Fibroblast of peridontal ligament (primary cell): ENCODE data around the gene SCMH1.
A peak's percentile ranks its signal among the peaks of the same experiment; 100 is the strongest.
"Not testable (repeated sequence)": the region's sequence is repeated elsewhere in the genome, so short reads cannot be mapped to it uniquely, and the experiment has no call there.

Experiments
- DNase-seq: peaks from one replicate; pipeline ENCODE4 v3.0.0-alpha.2; 2010; ENCODE audit errors: extremely low read depth

SCMH1 gene

DNA sequence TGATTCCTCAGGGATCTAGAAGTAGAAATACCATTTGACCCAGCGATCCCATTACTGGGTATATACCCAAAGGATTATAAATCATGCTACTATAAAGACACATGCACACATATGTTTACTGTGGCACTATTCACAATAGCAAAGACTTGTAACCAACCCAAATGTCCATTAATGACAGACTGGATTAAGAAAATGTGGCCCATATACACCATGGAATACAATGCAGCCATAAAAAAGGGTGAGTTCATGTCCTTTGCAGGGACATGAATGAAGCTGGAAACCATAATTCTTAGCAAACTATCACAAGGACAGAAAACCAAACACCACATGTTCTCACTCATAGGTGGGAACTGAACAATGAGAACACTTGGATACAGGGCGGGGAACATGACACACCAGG is 30.5 kb downstream of the SCMH1 start:
- not testable (repeated sequence) for DNase-seq

DNA sequence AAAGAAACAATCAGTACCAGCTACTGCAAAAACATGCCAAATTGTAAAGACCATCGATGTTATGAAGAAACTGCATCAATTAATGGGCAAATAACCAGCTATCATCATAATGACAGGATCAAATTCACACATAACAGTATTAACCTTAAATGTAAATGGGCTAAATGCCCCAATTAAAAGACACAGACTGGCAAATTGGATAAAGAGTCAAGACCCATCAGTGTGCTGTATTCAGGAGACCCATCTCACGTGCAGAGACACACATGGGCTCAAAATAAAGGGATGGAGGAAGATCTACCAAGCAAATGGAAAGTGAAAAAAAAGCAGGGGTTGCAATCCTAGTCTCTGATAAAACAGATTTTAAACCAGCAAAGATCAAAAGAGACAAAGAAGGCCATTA is 35.1 kb downstream of the SCMH1 start:
- DNase-seq = not testable (repeated sequence)

DNA sequence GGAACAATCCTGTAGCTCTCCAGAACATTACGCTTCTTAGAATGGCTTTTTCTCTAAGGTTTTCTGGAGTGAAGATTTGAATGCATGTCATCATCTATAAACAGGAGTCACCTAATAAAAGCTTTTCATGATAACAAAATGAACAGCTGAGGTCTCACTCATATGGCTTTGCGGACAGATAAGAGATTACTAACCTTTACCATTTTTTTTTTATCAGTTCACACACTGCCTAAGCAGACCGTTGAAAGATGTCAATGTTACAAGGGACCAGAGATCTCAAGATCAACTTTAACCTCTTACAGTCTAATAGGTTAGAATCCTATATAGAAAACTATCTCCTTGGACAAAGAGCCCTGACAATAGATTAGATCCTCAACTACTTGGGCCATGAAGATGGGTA is 41.4 kb downstream of the SCMH1 start:
- no peak for DNase-seq

DNA sequence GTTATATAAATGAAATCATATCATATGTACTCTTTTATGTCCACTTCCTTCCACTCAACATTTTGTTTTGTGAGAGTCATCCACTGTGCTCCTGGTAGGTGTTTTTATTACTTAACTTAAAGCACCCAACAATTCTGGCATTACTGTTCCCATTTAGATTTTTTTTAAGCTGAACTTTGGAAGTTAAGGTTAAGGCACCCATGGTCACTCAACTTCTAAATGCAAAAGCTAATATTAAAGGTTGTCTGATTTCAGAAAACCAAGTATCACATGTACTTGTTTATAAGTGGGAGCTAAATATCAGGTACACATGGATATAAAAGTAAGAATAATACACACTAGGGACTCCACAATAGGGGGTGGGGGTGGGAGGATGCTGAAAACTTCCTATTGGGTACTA is 42.7 kb downstream of the SCMH1 start:
- DNase-seq = no peak

DNA sequence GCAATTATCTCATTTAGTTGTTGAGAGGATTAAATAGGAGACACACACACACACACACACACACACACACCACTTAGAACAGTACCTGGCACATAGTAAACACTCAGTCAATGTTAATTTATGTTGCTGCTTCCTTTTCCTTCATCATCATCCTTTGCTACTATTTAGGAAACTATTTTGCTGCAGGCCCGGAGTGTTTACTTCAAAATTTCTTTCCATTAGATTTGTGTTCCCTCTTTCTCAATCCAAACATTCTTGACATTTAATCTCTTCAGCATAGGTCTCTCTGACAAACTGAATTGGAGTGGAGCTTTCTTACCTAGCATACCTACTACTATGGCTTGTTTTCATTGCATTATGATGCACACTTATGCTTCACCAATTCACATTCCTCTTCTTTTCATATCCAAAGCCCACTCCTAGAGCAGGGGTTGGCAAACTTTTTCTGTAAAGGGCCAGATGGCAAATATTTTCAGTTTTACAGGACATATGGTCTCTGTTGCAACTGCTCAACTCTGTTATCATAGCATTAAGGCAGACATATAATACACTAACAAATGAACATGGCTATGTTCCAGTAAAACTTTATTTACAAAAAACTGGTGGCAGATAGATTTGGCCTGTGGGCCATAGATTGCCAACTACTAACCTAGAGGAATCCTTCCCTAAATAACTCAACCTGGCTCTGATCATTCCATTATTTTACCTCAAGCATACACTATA is 49.5 kb downstream of the SCMH1 start:
- DNase-seq = peak; percentile 71

DNA sequence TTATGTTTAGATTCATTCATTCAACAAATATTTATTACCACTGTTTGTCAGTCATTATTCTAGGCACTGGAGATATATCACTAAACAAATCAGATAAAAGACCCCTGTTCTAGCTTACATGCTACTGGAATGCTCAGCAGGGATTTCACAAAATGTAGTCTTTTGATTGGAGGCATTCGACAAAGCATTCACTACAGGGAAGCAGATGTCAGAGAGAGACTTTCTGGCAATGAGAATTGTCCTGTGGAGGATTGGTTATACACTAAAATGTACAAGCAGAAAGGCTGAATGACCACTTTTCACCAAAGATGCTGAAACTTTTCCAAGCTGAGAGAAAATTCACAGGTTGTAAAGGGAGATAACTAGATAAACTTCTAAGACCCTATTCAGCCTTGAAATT is 57.7 kb downstream of the SCMH1 start:
- no peak for DNase-seq

DNA sequence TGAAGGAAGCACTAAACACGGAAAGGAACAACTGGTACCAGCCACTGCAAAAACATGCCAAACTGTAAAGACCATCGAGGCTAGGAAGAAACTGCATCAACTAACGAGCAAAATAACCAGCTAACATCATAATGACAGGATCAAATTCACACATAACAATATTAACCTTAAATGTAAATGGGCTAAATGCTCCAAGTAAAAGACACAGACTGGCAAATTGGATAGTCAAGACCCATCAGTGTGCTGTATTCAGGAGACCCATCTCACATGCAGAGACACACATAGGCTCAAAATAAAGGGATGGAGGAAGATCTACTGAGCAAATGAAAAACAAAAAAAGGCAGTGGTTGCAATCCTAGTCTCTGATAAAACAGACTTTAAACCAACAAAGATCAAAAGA is 63.9 kb downstream of the SCMH1 start:
- not testable (repeated sequence) for DNase-seq

DNA sequence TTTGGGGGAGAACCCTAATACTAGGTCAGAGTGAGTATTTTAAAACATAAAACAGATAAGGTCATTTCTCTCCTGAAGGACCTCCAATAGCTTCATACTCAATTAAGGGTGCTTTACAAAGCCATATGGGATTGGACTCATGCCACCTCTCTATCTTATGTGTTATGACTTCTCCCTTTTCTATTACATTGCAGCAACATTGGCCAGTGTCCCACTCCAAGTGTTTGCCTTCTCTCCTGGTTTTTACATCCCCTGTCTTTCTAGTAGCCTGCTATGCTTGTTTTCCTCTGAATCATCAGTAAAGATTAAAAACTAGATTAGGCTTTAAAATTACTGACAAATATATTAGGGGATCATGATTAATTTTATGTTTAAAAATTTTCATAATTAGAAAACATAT is 66.6 kb downstream of the SCMH1 start:
- no peak for DNase-seq

DNA sequence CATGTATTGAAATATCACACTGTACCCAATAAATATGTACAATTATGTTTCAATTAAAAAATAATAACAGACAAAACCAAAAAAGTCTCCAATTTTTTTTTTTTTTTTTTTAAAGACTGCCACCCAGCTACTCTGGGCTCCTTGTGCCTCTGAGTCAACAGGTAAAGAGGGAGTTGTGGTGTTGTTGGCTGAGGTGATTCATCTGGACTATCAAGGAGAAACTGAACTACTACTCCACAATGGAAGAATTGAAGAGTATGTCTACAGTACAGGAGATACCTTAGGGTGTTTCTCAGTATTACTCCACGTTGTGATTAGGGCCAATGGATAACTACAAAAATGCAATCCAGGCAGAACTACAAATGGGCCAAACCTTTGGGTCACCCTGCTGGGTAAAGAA is 67.9 kb downstream of the SCMH1 start:
- no peak for DNase-seq

DNA sequence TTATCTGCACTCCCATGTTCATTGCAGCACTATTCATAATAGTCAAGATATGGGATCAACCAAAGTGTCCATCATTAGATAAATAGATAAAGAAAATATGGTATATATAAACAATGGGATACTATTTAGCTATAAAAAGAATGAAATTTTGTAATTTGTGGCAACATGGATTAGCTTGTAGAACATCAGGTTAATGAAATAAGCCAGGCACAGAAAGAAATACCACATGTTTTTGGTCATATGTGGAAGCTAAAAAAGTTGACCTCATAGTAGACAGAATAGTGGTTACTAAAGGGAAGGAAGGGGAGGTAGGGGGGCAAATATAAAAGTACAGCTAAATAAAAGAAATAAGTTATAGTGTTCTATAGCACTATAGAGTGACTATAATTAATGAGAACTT is 68.5 kb downstream of the SCMH1 start:
- DNase-seq = no peak

DNA sequence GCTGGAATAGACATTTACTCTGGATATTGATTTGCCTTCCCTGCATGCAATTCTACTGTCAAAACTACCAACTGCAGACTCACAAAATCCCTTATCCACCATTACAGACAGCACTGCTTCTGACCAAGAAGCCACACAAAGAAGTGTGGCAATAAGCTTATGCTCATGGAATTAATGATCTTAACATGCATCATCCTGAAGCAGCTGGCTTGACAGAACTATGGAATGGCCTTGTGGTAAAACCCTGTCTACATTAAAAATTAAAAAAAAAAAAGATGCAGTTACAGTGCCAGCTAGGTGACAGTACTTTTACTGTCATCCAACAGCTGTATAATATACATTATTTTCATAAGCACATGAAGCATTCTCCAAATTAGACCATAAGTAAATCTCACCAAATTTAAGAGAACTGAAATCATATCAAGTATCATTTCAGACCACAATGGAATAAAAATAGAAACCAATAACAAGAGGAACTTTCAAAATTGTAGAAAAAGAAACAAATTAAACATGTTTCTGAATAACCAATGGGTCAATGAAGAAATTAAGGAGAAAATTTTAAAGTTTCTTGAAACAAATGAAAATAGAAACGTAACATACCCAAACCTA is 70.7 kb downstream of the SCMH1 start:
- DNase-seq = no peak

DNA sequence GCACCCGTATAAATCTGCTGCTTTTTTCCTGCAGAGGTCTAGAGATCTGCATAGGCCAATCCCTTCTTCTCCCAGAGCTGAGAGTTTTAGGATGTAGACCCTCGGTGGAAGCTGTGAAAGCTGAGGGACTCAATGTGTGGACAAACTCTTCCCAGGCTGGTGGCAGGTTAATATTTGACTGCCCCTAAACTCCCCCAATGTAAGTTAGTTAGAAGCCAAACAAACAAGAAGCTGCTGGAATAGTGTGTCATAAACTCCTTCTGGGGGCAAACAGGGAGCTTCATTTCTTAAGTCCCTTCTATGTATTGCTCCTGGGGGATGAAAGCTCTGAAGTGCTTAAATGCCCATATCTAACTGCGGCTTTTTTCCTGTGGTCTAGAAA is 72.3 kb downstream of the SCMH1 start:
- no peak for DNase-seq

DNA sequence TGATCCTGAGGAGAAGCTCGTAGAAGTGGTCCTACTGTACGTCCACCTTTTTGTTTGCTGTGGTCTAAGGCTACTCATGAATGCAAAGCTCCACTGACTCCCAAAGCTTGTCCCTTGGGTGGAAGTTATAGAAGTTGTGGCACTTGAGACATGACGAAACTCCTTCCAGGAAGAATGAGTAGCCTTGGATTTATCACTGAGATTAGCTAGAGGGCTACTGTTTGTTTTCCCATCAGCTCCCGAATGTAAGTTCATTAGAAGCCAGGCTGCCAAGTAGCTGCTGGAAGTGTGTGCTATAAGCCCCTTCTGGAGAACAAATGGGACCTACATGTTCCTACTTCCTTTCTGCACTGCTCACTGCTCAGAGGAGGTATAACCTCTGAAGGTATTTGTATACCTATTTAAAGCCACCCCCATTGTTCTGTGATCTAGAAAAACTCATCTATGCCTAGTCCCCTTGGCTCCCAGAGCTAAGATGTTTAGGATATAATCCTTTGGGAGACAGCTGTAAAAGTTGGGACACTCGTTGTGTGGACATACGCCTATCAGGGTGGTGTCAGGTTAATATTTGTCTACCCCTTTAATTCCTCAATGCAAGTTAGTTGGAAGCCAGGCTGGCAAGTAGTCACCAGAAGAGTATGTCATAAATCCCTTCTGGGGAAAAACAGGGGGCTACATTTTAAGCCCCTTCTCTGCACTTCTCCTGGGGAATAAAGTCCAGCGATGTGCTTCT is 72.9 kb downstream of the SCMH1 start:
- DNase-seq = no peak

DNA sequence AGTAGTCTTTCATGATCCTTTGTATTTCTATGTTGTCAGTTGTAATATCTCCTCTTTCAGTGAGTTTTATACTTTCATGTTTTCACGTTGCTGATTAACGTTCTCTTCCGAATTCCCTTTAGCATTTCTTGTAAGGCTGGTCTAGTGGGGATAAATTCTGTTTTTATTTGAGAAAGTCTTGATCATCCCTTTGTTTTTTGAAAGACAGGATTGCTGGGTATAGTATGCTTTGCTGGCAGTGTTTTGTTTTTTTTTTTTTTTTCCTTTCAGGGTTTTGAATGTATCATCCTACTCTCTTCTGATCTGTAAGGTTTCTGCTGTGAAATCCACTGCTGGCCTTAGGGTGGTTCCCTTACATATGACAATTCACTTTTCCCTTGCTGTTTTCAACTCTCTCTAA is 74.4 kb downstream of the SCMH1 start:
- DNase-seq = no peak

DNA sequence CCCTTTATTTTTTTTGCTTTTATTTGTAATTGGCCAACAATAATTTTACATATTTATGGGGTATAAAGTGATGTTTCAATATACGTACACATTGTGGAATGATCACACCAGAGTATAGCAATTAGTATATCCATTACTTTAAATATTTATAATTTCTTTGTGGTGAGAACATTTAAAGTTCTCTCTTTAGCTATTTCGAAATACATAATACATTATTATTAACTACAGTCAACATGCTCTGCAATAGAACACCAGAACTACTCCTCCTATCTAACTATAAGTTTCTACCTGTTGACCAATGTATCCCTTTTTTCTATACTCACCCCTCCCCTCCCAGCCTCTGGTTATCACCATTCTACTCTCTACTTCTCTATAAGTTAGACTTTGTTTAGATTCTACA is 77.4 kb downstream of the SCMH1 start:
- no peak for DNase-seq

DNA sequence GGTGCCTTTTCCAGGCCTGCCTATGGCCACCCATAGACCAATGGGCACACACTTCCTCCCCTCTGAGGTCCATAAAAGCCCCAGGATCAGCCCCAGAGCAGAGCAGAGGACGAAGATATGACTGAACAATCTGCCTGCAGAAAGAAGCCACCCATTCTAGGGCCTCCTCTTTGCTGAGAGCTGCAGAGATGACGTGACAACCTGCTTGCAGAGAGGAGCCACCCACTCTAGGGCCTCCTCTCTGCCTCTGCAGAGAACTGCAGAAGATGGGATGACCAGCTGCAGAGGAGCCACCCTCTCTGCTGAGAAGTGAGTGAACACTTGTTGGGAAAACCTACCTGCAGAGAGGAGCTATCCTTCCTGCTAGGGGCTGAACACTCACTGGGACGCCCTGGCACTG is 79.7 kb downstream of the SCMH1 start:
- DNase-seq = no peak

DNA sequence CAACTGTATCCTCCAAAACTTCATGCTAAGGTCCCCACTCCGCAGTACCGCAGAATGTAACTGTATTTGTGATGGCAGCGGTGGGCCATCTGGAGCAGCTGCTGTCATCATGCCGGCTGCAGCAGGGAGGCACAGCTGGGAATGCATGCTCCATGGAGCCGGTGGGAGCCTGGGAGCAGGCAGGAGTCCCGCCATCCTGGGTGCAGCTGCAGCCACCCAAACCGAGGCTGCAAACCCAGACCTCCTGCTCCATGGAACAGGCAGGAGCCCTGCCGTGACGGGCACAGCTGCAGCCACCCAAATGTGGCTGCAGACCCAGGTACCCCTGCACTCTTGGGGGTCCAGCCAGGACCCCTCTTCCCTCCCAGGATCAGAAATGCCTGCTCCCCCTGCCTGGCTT is 80.3 kb downstream of the SCMH1 start:
- no peak for DNase-seq

DNA sequence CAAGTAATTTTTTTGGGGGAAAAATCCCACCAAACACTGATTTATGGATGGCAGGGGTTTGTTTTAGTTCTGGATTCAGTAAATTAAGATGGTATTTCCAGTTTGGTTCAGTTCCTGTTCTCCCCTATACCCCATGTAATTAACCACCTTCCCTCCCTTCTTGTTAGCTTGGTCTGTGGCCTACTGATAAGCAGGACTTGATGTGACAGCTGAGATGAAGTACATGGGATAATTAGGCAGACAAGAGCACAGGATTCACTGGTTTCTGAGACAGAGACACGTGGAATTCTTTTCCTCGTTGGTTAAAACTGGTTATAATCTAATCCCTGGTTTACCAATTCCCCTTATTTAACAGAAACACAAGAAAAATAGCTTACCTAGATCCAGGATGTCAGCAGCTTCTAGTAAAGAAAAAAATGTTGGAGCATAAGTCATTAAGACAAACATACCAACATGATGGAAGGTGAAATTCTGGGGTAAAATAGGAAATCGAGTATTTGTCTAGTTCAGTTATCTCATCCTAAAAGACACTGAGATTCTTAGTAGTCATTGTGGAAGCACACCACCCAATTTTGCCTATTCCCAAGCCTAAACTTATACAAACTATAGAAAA is 81.5 kb downstream of the SCMH1 start:
- no peak for DNase-seq

DNA sequence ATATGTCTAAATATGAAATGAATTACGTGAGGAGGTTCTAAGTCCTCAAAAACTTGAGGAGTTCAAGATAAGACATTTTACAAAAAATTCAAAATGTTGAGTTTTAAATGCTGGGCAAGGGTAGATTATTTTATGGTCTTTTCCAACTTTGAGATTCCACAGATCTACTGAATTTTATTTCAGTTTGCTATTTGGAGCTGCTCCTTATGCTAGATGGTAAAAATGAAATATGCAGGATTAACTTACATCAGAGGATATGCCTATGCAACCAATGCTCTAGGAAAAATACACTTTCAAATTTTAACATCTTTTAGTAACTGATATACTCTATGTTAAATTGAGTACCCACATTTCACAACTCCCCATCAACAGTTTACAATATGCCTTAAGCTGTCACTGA is 83.1 kb downstream of the SCMH1 start:
- no peak for DNase-seq

DNA sequence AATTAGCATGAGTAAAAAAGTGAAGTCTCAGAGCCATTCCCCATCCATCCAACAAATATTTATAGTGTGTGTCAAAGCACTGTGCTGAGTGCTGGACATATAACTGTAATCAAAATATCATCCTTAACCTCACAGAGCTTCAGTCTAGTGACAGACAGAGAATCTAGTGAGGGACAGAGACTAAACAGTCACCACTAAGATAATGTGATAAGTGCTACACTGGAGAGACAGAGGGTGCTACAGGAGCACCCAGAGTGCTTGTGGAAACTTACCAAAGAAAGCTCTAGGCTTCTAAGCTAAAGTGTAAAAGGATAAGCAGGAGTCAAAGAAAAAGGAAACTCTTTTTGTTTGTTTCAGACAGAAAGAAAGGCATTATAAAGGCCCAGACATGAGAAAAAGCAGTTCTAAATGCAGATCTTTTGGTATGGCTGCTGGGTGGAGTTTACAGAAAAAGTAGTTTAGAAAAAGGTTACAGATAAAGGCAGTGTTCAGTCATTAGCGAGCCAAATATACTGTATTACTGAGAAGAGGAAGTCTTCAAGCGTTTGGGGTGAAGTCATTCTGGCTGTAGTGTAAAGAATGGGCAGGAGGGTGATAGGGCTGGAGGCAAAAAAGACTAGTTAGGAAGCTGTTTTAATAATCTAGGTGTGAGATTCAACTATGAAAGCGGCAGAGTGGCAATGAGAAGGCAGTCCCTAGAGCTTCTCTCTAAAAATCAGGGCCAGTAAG is 83.8 kb downstream of the SCMH1 start:
- no peak for DNase-seq

DNA sequence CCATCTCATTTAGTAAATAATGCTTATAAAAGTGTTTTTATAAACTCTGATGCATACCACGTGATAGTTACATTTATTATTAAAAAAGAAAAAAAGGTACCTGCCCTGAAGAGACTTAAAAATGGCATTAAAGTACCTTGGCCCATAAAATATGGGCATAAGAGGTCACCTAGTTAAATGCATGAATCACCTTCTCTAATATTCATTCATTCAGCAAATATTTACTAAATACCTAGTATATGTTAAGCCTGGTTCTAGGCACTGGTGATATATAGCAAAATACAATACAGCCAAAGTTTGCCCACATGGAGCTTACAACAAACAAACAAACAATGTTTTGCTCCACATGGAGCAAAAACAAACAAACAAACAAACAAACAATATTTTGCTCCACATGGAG is 87.0 kb downstream of the SCMH1 start:
- DNase-seq = no peak

DNA sequence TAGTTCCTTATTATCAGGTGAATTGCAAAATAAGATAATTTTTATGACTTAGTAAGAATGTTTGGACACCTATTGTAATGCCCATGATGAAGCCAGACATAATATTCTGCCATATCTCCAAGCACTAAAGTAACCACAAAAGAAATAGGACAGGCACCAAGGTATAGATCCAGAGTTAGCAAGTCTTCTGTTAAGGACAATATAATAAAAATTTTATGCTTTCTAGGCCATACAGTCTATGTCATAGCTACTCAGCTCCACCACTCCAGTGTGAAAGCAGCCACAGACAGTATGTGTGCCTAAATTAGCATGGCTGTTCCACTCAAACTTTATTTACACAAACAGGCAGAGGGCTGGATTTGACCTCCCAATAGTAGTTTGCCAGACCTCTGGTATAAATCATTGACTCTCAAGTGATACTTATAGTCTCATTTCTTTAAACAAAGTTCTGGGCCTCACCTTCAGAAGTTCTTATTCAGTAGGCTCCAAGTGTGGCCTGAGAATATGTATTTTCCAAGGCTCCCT is 88.3 kb downstream of the SCMH1 start:
- no peak for DNase-seq
